Gastroesophageal sphincter (tissue), 3 donors: ENCODE data around the gene ORAI1.

Experiments used
- CTCF ChIP-seq, 4 experiments: fragments of 200-600 bp in 2 of 4; fragments of 450-650 bp in 2 of 4; sonication (generic) in 1 of 4; IDR thresholded peaks; one replicate each; pipeline ENCODE4 v1.5.1; 2017 to 2019; ENCODE audit warnings: antibody characterized with exemption in 4 of 4, mild to moderate bottlenecking in 2 of 4, moderate library complexity in 2 of 4
- EP300 ChIP-seq: sonication (generic); formaldehyde crosslinking; IDR thresholded peaks from one replicate; pipeline ENCODE4 v1.6.1; 2017; ENCODE audit warnings: antibody characterized with exemption, mild to moderate bottlenecking
- POLR2A ChIP-seq, 2 donors: fragments of 450-650 bp; IDR thresholded peaks; one replicate each; pipeline ENCODE4 v1.6.1; 2017; ENCODE audit warnings: antibody characterized with exemption in 2 of 2, mild to moderate bottlenecking in 2 of 2, moderate library complexity in 1 of 2
- POLR2AphosphoS5 ChIP-seq: sonication (generic); formaldehyde crosslinking; IDR thresholded peaks from one replicate; pipeline ENCODE4 v1.6.1; 2017; ENCODE audit warnings: antibody characterized with exemption

GRCh38 chr12:121663610-121663929 lies 37.2 kb downstream of the ORAI1 start:
- TF ChIP-seq CTCF (IDR thresholded peaks at IDR 0.05) (no peak), POLR2AphosphoS5 (no peak), POLR2A (IDR thresholded peaks at IDR 0.05) (no peak), EP300 (no peak)
